Thyroid gland (tissue), 4 donors: ENCODE results near the gene RIPK4.

ENCODE experiments used
- POLR2A ChIP-seq, 2 donors: fragments of 450-650 bp; IDR thresholded peaks; one replicate each; pipeline ENCODE4 v1.6.1; 2017; ENCODE audit warnings: antibody characterized with exemption in 2 of 2, mild to moderate bottlenecking in 2 of 2, moderate library complexity in 1 of 2
- TF ChIP-seq, protein P1 (sequence below), 6 experiments: fragments of 200-600 bp in 3 of 6; fragments of 450-650 bp in 3 of 6; sonication (generic) in 3 of 6; IDR thresholded peaks; one replicate each; pipeline ENCODE4 v1.5.1; 2016 to 2019; ENCODE audit warnings: antibody characterized with exemption in 6 of 6, mild to moderate bottlenecking in 2 of 6, inconsistent platforms in 1 of 6, moderate library complexity in 1 of 6

- TF ChIP-seq POLR2A (IDR thresholded peaks at IDR 0.05): no peak
- TF ChIP-seq, protein P1, sequence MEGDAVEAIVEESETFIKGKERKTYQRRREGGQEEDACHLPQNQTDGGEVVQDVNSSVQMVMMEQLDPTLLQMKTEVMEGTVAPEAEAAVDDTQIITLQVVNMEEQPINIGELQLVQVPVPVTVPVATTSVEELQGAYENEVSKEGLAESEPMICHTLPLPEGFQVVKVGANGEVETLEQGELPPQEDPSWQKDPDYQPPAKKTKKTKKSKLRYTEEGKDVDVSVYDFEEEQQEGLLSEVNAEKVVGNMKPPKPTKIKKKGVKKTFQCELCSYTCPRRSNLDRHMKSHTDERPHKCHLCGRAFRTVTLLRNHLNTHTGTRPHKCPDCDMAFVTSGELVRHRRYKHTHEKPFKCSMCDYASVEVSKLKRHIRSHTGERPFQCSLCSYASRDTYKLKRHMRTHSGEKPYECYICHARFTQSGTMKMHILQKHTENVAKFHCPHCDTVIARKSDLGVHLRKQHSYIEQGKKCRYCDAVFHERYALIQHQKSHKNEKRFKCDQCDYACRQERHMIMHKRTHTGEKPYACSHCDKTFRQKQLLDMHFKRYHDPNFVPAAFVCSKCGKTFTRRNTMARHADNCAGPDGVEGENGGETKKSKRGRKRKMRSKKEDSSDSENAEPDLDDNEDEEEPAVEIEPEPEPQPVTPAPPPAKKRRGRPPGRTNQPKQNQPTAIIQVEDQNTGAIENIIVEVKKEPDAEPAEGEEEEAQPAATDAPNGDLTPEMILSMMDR (IDR thresholded peaks at IDR 0.05): no peak
Measured at GRCh38 chr21:41808846-41809245, 42.0 kb upstream of the RIPK4 start.
